ENCODE measurements around the gene UCP2.

The UCP2 gene

GRCh38 chr11:73999581-74000306 lies 17.1 kb upstream of the UCP2 start:
- Histone ChIP-seq H3K4me3 (IDR thresholded peaks at IDR 0.05; ENCODE audit: insufficient read depth, low read depth, low read length) (no peak overlapping the region), H3K27me3 (ENCODE audit: insufficient read depth, low read depth) (no peaks in the 10 kb centered on the region), H3K36me3 (ENCODE audit: insufficient read depth) (no peaks in the 10 kb centered on the region), H2AFZ (ENCODE audit: low read depth) (no peak overlapping the region), H4K20me1 (ENCODE audit: insufficient read depth) (no peaks in the 10 kb centered on the region), H3K9ac (no peak overlapping the region), H3K79me2 (ENCODE audit: insufficient read depth, low read depth) (no peaks in the 10 kb centered on the region), H3K27ac (no peak overlapping the region), H3K4me1 (ENCODE audit: low read depth, poor library complexity, severe bottlenecking) (peaks cover 4% of the 10 kb centered on the region), H3K4me2 (no peak overlapping the region)
- TF ChIP-seq CTCF (conservative IDR thresholded peaks at IDR 0.05; ENCODE audit: low read depth, low read length) = no peak

DNA sequence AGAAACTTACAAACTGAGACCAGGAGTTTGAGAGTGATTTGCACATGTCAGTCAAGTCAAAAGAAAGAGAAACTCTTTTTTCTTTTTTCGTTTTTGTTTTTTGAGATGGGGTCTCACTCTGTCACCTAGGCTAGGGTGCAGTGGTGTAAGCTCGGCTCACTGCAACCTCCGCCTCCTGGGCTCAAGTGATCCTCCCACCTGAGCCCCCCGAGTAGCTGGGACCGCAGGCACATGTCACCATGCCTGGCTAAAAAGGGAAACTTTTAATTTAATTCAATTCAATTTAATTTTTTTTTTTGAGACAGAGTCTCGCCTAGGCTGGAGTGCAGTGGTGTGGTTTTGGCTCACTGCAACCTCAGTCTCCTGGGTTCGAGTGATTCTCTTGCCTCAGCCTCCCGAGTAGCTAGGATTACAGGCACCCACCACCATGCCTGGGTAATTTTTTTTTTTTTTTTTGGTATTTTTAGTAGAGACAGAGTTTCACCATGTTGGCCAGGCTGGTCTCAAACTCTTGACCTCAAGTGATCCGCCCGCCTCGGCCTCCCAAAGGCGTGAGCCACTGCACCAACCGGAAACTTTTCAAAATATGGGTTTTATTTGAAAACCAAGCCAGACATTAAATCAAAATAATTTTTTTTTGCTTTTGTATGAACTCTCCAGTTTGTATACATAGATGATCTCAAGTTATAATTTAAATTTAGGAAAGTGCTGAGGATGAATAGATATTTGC lies 16.4 kb upstream of the UCP2 start:
- Histone ChIP-seq H2AFZ (ENCODE audit: low read depth) (no peak overlapping the region), H3K27me3 (ENCODE audit: insufficient read depth, low read depth) (no peaks in the 10 kb centered on the region), H3K36me3 (ENCODE audit: insufficient read depth) (no peaks in the 10 kb centered on the region), H3K79me2 (ENCODE audit: insufficient read depth, low read depth) (no peaks in the 10 kb centered on the region), H3K27ac (no peak overlapping the region), H4K20me1 (ENCODE audit: insufficient read depth) (no peaks in the 10 kb centered on the region), H3K4me3 (IDR thresholded peaks at IDR 0.05; ENCODE audit: insufficient read depth, low read depth, low read length) (no peak overlapping the region), H3K9ac (no peak overlapping the region), H3K4me1 (ENCODE audit: low read depth, poor library complexity, severe bottlenecking) (peaks cover 4% of the 10 kb centered on the region), H3K4me2 (no peak overlapping the region)
- TF ChIP-seq CTCF (conservative IDR thresholded peaks at IDR 0.05; ENCODE audit: low read depth, low read length) = no peak

DNA sequence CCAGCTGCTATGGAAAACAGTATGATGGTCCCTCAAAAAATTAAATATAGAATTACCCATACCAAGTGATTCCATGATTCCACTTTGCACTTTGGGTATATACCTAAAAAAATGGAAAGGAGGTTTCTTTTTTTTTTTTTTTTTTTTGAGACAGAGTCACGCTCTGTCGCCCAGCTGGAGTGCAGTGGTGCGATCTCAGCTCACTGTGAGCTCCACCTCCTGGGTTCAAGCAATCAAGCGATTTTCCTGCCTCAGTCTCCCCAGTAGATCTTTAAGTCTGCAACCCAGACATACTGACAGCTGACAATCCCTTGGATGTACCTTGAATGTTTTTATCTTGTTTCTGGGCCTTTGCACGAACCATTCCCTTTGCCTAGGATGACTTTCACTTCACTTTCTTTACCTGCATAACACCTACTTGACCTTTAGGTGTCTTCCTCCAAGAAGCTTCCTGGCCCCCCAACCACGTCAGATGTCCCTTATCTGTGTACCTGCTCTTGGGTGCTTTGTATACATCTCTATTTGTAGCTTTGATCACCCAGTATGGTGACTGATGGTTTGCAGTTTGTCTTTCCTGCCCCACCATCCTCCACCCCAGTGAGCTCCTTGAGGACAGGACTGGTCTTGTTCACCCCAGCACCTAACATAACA lies 14.6 kb upstream of the UCP2 start:
- H3K79me2 ChIP-seq (ENCODE audit: insufficient read depth, low read depth) = no peaks in the 10 kb centered on the region
- no peak overlapping the region for H2AFZ ChIP-seq (ENCODE audit: low read depth)
- H3K4me3 ChIP-seq (IDR thresholded peaks at IDR 0.05; ENCODE audit: insufficient read depth, low read depth, low read length) = no peak overlapping the region
- no peak overlapping the region for H3K9ac ChIP-seq
- no peak for TF ChIP-seq CTCF (conservative IDR thresholded peaks at IDR 0.05; ENCODE audit: low read depth, low read length)
- H3K36me3 ChIP-seq (ENCODE audit: insufficient read depth) = no peaks in the 10 kb centered on the region
- peaks cover 4% of the 10 kb centered on the region for H3K4me1 ChIP-seq (ENCODE audit: low read depth, poor library complexity, severe bottlenecking)
- H3K27ac ChIP-seq = no peak overlapping the region
- no peak overlapping the region for H3K4me2 ChIP-seq
- H4K20me1 ChIP-seq (ENCODE audit: insufficient read depth) = no peaks in the 10 kb centered on the region
- no peaks in the 10 kb centered on the region for H3K27me3 ChIP-seq (ENCODE audit: insufficient read depth, low read depth)

DNA sequence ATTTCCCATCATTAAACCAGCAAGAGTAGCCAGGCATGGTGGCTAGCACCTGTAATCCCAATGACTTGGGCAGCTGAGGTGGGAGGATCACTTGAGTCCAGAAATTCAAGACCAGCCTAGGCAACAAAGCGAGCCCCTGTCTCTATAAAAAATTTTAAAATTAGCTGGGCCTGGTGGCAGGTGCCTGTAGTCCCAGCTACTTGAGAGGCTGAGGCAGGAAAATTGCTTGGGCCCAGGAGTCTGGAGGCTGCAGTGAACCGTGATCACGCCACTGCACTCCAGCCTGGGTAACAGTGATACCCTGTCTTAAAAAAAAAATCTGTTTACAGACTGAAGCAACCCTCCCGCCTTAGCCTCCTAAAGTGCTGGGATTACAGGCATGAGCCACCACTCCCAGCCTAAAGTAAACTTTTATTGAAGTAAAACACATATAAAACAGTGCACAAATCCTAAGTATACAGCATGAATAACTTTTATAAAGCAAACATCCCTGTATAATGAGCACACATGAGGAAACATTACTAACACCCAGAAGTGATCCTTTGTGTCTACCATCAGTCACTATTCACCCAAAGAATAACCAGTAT lies 13.6 kb upstream of the UCP2 start:
- no peaks in the 10 kb centered on the region for H3K79me2 ChIP-seq (ENCODE audit: insufficient read depth, low read depth)
- H3K4me1 ChIP-seq (ENCODE audit: low read depth, poor library complexity, severe bottlenecking) = peaks cover 4% of the 10 kb centered on the region
- H3K4me2 ChIP-seq = no peak overlapping the region
- no peak overlapping the region for H3K27ac ChIP-seq
- no peak overlapping the region for H3K9ac ChIP-seq
- H3K27me3 ChIP-seq (ENCODE audit: insufficient read depth, low read depth) = no peaks in the 10 kb centered on the region
- no peak overlapping the region for H2AFZ ChIP-seq (ENCODE audit: low read depth)
- H3K36me3 ChIP-seq (ENCODE audit: insufficient read depth) = no peaks in the 10 kb centered on the region
- no peaks in the 10 kb centered on the region for H4K20me1 ChIP-seq (ENCODE audit: insufficient read depth)
- H3K4me3 ChIP-seq (IDR thresholded peaks at IDR 0.05; ENCODE audit: insufficient read depth, low read depth, low read length) = no peak overlapping the region
- no peak for TF ChIP-seq CTCF (conservative IDR thresholded peaks at IDR 0.05; ENCODE audit: low read depth, low read length)
